GM18517 (cell line): Measurements from ENCODE around the gene COL11A1.
"Not testable (repeated sequence)": the region's sequence is repeated elsewhere in the genome, so short reads cannot be mapped to it uniquely, and the experiment has no call there.

ENCODE experiments used
- ATAC-seq: cut with Tn5 transposase; IDR thresholded peaks from one replicate; pipeline ENCODE4 v1.9.1; 2021; ENCODE audit warnings: mild to moderate bottlenecking, moderate library complexity; ENCODE audit not compliant: unreplicated experiment

COL11A1 gene

DNA sequence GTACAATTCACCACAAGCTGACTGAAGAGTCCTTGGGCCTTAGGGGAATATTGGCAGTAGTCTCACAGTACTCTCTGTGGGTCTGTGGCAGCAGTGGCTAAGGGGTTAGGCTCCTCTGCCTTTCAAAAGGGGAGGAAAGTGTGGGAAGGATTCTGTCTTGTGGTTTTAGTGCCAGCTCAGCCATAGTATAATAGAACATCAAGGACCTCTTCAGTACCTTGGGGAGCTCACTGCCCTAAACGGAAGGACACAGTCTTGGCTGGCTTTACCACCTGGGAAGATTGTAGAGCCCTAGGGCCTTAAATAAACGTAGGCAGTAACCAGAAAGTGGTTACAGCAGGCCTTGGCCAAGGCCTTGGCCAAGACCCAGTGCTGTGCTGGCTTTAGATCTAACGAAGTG, 265.7 kb downstream of the COL11A1 start:
- ATAC-seq, result no peak

DNA sequence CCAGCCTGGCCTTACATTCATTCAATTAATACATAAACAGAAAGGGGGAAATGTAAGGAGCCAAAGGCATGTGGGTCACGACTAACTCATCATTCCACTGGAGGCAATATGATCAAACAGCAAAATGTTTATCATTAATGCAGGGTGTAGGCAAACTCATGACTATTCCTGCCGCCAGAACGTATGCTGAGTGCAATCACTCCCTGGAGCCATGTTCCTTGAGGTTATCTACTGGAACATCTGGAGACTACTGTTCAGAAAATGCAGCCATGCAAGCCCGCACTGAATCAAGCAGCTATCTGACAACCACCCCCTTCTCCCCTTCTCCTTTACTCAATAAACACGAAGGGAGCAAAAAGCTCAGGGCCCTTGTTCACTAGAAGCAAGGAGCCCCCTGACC, 267.6 kb downstream of the COL11A1 start:
- no peak for ATAC-seq

DNA sequence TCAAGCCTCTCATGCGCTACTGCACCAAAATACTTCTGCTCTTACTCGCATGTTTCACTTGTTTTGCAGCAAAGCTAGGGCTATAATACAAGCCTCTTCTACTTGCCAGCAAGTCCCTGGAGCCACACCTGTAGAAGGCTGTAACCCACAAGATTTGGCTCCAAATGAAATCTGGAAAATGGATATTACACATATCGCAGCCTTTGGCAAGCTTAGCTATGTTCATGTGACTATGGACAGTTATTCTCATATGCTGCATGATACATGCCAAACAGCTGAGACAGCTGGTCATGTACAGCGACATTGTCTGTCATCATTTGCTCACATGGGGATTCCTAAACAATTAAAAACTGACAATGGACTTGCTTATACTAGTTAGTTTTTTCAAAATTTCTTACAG, 270.3 kb downstream of the COL11A1 start:
- ATAC-seq, result no peak

DNA sequence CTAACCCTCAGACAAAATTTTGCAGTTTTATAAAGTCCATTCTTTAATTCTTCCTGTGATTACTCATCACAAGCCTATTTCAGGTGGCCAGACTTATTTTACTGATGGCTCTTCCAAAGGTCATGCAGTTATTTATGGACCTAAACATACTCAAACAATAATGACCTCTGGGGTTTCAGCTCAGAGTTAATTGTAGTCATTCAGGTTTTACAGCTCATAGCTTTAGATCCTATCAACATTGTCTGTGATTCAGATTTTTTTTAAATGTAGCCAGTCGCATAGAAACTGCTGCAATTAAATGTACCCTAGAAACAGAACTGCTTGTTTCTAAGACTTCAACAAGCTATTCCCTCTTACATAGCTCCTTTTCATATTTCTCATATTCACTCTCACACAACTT, 270.8 kb downstream of the COL11A1 start:
- ATAC-seq, result no peak

DNA sequence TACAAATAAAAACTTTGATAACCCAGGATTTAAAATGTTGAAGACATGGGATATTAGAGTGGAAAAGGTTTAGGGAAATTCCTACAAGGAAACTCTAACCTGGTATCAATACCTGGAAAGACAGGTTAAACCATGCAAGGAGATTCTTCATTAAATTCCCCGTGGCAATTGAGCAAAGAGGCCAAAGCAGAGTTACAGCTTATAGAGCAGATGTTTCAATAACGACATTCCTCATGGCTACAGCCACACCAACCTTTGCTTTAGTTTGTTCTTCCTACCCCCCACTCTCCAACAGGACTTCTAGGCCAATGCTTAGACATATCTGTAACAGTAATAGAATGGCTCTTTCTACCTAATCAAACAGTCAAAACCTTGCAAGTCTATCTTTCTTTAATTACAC, 271.3 kb downstream of the COL11A1 start:
- ATAC-seq, result no peak

DNA sequence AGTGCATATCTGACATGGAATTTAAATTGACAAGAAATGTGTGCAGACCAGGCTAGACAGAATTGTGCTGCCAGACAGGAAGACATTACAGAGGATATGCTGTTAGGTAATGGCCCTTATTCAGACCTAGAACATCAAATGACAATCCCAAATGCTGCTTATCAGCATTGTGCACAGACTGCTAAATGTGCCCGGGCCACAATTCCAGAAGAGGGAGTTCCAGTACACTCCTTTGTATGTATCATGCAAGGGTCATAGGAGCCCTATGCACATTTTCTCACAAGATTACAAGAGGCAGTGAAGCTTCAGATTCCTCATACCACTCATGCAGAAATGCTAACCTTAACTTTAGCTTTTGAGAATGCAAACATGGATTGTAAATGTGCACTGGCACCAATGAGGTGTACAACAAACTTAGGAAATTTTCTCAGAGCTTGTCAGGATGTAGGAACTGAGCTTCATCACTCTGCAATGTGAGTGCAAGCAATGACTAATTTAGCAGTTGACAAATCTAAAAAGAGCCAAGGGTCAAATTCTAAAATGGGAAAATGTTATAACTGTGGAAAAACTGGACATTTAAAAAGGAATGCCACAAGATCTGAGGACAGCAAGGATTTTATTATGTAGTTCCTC, 273.5 kb downstream of the COL11A1 start:
- ATAC-seq, result no peak

DNA sequence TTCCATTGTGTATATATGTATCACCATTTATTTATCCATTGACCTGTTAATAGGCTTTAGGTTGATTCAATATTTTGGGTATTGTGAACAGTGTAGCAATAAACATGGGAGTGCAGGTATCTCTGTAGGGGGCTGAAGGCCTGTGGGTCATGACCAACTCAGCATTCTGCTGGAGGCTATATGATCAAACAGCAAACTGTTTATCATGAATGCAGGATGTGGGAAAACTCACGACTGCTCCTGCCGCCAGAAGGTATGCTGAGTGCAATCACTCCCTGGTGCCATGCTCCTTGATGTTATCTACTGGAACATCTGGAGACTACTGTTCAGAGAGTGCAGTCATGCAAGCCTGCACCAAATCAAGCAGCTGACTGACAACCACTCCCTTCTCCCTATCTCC, 275.2 kb downstream of the COL11A1 start:
- ATAC-seq, result no peak

DNA sequence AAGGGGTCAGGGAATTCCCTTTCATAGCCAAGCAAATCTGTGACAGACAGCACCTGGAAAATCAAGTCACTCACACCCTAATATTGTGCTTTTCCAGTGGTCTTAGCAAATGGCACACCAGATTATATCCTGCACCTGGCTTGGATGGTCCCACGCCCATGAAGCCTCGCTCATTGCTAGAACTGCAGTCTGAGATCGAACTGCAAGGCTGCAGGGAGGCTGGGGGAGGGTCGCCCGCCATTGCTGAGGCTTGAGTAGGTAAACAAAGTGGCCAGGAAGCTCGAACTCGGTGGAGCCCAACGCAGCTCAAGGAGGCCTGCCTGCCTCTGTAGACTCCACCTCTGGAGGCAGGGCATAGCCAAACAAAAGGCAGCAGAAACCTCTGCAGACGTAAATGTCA, 281.6 kb downstream of the COL11A1 start:
- ATAC-seq, result not testable (repeated sequence)
